ENCODE results near the gene KCNK6.

- TF ChIP-seq CTCF (conservative IDR thresholded peaks at IDR 0.05 in 1 of 2, IDR thresholded peaks at IDR 0.05 in 1 of 2; ENCODE audit: extremely low read depth in 1 of 2, insufficient read depth in 1 of 2, low read depth in 1 of 2, low read length in 2 of 2) (no peak), EZH2 (IDR thresholded peaks at IDR 0.05; ENCODE audit: borderline replicate concordance, low read length) (no peak)
These were observed 8.7 kb upstream of the KCNK6 start for GRCh38 chr19:38310986-38311385.

All from mammary epithelial cell (primary cell).